ENCODE data around the gene HOXC9.

- TF ChIP-seq, protein P1, sequence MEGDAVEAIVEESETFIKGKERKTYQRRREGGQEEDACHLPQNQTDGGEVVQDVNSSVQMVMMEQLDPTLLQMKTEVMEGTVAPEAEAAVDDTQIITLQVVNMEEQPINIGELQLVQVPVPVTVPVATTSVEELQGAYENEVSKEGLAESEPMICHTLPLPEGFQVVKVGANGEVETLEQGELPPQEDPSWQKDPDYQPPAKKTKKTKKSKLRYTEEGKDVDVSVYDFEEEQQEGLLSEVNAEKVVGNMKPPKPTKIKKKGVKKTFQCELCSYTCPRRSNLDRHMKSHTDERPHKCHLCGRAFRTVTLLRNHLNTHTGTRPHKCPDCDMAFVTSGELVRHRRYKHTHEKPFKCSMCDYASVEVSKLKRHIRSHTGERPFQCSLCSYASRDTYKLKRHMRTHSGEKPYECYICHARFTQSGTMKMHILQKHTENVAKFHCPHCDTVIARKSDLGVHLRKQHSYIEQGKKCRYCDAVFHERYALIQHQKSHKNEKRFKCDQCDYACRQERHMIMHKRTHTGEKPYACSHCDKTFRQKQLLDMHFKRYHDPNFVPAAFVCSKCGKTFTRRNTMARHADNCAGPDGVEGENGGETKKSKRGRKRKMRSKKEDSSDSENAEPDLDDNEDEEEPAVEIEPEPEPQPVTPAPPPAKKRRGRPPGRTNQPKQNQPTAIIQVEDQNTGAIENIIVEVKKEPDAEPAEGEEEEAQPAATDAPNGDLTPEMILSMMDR (IDR thresholded peaks at IDR 0.05 in 4 of 5, conservative IDR thresholded peaks at IDR 0.05 in 1 of 5): no peak
- TF ChIP-seq POLR2A (IDR thresholded peaks at IDR 0.05): no peak
These were observed 12.2 kb upstream of the HOXC9 start for GRCh38 chr12:53987787-53988230.
